SK-N-SH (cell line): ENCODE data around the gene KCNIP4.

Experiments used
- CHD2 ChIP-seq: fragments of 150-350 bp; IDR thresholded peaks from 2 replicates; pipeline ENCODE4 v1.6.1; 2018; ENCODE audit warnings: low read length; ENCODE audit not compliant: partially characterized antibody
- POLR2AphosphoS5 ChIP-seq: IDR thresholded peaks from 2 replicates; pipeline ENCODE4 v1.6.1; 2012; ENCODE audit warnings: low read depth, low read length

- TF ChIP-seq CHD2 (no peak), POLR2AphosphoS5 (no peak)
Observed at GRCh38 chr4:21901281-21901680, 47.3 kb downstream of the KCNIP4 start.
